ENCODE data around the gene SELENON. TPM values are rescaled to one million over a fixed set of nuclear protein-coding genes. Genes with fewer than 3 reads are reported as not detected.
"Not testable (repeated sequence)": the region's sequence is repeated elsewhere in the genome, so short reads cannot be mapped to it uniquely, and the experiment has no call there.

The SELENON gene
- polyA plus RNA-seq, 12 donors, result 46.6 to 86.5 (median 57.8) TPM; not detected in 1

GRCh38 chr1:25821112-25821476, 21.1 kb downstream of the SELENON start:
- no peak for DNase-seq

GRCh38 chr1:25821630-25822091, 21.7 kb downstream of the SELENON start:
- DNase-seq, result no peak

- no peak for DNase-seq
These were observed 25.6 kb downstream of the SELENON start for GRCh38 chr1:25825605-25826004.

GRCh38 chr1:25826571-25826970, 26.6 kb downstream of the SELENON start:
- no peak for DNase-seq

GRCh38 chr1:25828491-25828890, 28.5 kb downstream of the SELENON start:
- DNase-seq, result no peak

GRCh38 chr1:25829046-25829445, 29.1 kb downstream of the SELENON start:
- no peak for DNase-seq

- no peak for DNase-seq
These were observed 31.7 kb downstream of the SELENON start for GRCh38 chr1:25831569-25832196.

- no peak for DNase-seq
These were observed 32.5 kb downstream of the SELENON start for GRCh38 chr1:25832336-25833037.

- DNase-seq, result no peak
These were observed 33.2 kb downstream of the SELENON start for GRCh38 chr1:25833158-25833557.

- no peak for DNase-seq
These were observed 34.9 kb downstream of the SELENON start for GRCh38 chr1:25834894-25835293.

- no peak for DNase-seq
These were observed 36.7 kb downstream of the SELENON start for GRCh38 chr1:25836695-25837094.

GRCh38 chr1:25837262-25837875, 37.4 kb downstream of the SELENON start:
- no peak for DNase-seq

GRCh38 chr1:25839808-25840207, 39.8 kb downstream of the SELENON start:
- not testable (repeated sequence) for DNase-seq

- DNase-seq, result no peak
These were observed 43.5 kb downstream of the SELENON start for GRCh38 chr1:25843483-25843882.

GRCh38 chr1:25844536-25845337, 44.7 kb downstream of the SELENON start:
- DNase-seq, result no peak

- DNase-seq, result no peak
These were observed 45.7 kb downstream of the SELENON start for GRCh38 chr1:25845664-25846063.

GRCh38 chr1:25847929-25848328, 47.9 kb downstream of the SELENON start:
- no peak for DNase-seq

GRCh38 chr1:25848531-25848930, 48.5 kb downstream of the SELENON start:
- no peak for DNase-seq

- no peak for DNase-seq
These were observed 54.6 kb downstream of the SELENON start for GRCh38 chr1:25854554-25854953.

GRCh38 chr1:25856856-25857255, 56.9 kb downstream of the SELENON start:
- no peak for DNase-seq

- DNase-seq, result no peak
These were observed 58.5 kb downstream of the SELENON start for GRCh38 chr1:25858494-25858893.
